Left kidney (tissue), 2 donors: Measurements from ENCODE around the gene SHOX. TPM values are rescaled to one million over a fixed set of nuclear protein-coding genes. Genes with fewer than 3 reads are reported as not detected.
"Not testable (repeated sequence)": the region's sequence is repeated elsewhere in the genome, so short reads cannot be mapped to it uniquely, and the experiment has no call there.

Experiments
- DNase-seq: peaks from one replicate; pipeline ENCODE4 v3.0.0-alpha.2; 2013
- polyA plus RNA-seq: library from polyadenylated mRNA; unstranded; fragments of 120-200 nt; gene quantifications from one replicate; pipeline ENCODE4 v1.2.1, GENCODE V29; 2013; ENCODE audit not compliant: insufficient read length

SHOX gene
- polyA plus RNA-seq, 1 donor = 0.12 TPM

- DNase-seq = no peak
Measured at GRCh38 chrX:637660-638481, 7.3 kb downstream of the SHOX start.

- no peak for DNase-seq
Measured at GRCh38 chrX:638482-639131, 8.0 kb downstream of the SHOX start.

DNA sequence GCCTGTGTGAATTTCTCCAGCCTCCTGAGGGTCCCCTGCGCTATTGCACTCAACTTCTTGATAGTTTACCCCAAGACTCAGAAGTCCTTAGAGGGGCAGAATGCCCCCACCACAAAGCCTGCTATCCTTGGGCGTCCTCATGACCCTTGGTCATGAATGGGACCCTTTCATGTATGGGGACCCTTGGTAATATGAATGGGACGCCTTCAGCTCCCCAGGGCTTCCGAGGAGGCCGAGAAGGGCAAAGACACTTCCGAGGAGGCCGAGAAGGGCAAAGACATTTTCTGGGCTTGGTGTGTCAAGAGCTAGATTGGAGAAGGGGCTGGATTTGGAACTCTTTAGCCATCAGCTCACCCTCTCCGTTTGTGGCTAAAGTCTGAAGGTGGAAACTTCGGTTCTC, 8.6 kb downstream of the SHOX start:
- DNase-seq = no peak

GRCh38 chrX:640641-641040, 10.1 kb downstream of the SHOX start:
- no peak for DNase-seq

DNA sequence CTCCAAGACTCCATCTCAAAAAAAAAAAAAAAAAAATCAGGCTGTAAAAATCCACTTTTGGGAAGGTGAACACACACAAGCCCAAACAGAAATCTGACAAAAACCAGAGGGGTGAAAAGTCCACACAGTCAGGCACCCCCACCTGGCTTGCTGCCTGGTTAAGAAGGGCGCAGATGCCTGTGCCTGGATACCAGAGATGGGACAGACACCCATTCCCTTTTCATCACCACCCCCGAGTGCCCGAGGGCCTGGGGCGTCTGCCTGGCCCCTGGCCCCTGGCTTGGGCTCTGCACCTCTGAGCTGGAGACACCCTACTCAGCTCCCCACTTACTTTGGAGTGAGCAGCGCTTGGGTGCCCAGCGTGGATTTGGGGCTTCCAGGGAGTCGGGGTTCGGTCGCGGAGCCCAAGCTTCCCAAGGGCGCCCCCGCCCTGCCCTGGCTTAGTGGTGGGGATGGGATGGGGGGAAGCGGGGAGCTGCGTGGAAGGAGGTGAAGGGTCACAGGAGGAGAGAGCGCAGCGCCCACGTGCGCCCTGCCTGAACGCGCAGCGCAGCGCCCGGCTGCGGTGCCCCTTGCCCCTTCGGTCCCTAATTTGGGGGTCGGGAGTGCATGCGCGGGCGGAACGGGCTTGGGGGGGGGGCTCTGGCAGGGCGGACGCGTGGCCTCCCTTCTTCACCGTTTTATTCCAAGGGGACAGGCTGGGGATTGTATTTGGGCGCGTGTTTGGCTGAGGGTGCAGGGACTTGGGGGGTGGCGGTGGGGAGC, 11.3 kb downstream of the SHOX start:
- DNase-seq = no peak

GRCh38 chrX:642436-643240, 12.0 kb downstream of the SHOX start:
- DNase-seq = no peak

- no peak for DNase-seq
Measured at GRCh38 chrX:643241-643595, 12.6 kb downstream of the SHOX start.

DNA sequence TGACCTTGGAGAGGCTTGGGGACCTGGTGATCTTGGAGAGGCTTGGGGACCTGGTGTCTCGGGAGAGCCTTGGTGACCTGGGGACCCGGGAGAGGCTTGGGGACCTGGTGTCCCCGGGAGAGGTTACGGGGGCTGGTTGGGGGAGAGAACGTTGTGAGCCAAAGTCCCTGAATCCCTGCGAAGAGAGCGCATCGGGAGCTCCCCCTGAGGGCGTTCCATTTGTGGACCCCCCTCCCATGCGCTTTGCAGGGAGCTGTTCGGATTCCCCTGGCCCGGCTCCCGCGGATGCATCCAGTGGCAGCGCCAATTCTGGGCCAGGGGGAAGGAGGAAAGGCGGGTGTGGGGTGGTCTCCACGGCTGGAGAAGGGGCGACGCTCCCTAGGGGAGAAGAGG, 13.3 kb downstream of the SHOX start:
- no peak for DNase-seq

DNA sequence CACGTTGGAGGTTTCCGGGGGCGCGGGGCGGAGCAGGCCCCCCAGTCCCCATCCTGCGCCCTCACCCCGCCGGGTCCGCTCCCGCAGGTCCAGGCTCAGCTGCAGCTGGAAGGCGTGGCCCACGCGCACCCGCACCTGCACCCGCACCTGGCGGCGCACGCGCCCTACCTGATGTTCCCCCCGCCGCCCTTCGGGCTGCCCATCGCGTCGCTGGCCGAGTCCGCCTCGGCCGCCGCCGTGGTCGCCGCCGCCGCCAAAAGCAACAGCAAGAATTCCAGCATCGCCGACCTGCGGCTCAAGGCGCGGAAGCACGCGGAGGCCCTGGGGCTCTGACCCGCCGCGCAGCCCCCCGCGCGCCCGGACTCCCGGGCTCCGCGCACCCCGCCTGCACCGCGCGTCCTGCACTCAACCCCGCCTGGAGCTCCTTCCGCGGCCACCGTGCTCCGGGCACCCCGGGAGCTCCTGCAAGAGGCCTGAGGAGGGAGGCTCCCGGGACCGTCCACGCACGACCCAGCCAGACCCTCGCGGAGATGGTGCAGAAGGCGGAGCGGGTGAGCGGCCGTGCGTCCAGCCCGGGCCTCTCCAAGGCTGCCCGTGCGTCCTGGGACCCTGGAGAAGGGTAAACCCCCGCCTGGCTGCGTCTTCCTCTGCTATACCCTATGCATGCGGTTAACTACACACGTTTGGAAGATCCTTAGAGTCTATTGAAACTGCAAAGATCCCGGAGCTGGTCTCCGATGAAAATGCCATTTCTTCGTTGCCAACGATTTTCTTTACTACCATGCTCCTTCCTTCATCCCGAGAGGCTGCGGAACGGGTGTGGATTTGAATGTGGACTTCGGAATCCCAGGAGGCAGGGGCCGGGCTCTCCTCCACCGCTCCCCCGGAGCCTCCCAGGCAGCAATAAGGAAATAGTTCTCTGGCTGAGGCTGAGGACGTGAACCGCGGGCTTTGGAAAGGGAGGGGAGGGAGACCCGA, 14.0 kb downstream of the SHOX start:
- no peak for DNase-seq

DNA sequence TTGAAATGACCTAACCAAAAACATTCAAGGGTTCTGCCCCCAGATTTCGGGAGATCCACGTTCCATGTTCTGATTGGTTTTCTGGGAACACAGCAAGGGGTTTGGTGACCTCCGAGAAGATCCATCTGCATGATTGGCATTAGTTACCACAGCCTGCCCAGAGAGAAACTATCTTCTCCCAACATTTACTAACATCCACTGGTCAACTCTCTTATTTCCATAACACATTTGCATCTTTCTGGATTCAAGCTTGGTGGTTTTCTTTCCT, 15.6 kb downstream of the SHOX start:
- DNase-seq = no peak

GRCh38 chrX:646796-647195, 16.2 kb downstream of the SHOX start:
- no peak for DNase-seq

GRCh38 chrX:649166-649565, 18.6 kb downstream of the SHOX start:
- no peak for DNase-seq

- no peak for DNase-seq
Measured at GRCh38 chrX:650324-650723, 19.7 kb downstream of the SHOX start.

- DNase-seq = no peak
Measured at GRCh38 chrX:650811-651210, 20.2 kb downstream of the SHOX start.

GRCh38 chrX:651922-652321, 21.3 kb downstream of the SHOX start:
- DNase-seq = not testable (repeated sequence)

DNA sequence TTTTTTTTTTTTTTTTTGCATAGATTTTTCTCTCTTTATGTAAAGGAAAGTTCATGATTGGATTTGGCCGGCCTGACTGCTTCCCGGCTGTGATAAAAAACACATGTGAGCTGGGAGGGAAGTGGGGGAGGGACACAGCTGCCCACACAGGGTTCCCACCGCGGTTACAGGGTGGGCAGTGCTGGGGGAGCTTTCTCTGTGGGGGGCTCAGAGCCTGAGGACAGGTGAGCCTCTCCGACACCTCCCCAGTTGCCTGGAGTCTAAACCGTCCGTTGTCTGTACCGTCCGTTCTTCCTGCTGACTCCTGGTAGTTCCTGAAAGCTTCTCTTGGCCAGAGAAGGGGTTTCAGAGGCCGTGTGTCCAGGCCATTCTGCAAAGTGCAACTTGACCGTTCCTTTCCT, 21.8 kb downstream of the SHOX start:
- DNase-seq = no peak

- DNase-seq = no peak
Measured at GRCh38 chrX:653306-653705, 22.7 kb downstream of the SHOX start.

DNA sequence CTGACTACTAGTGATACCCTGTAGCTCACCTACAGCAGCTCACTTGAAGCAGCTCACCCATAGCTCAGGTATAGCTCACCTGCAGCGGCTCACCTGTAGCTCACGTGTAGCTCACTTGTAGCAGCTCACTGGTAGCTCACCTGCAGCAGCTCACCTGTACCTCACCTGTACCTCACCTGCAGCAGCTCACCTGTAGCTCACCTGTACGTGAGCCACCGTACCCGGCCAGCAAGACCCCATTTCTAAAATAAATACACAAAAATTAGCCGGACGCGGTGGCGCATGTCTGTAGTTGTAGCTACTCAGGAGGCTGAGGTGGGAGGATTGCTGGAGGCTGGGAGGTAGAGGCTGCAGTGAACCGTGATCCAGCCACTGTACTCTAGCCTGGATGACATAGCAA, 30.6 kb downstream of the SHOX start:
- DNase-seq = no peak

DNA sequence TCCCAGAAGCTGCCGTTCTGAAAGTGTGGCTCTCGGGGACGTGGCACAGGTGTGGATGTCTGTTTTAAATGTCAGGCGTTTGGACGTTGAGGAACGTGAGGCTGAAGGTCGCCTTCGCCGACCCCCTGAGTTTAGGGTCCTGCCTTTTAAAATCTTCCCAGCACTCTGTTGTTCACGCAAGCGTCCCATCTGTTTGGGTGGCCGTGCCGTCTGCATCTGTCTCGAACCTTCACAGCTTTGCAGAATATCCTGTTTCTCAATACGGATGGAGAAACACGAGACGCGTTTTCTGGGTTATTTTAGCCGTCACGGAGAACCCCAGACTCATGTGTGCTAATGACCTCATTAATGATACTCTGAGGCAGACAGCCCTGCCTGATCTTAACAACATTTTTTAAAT, 31.5 kb downstream of the SHOX start:
- DNase-seq = no peak

GRCh38 chrX:663841-664240, 33.2 kb downstream of the SHOX start:
- no peak for DNase-seq
